GM23338 (cell line): ENCODE data around the gene DTD2. TPM values are rescaled to one million over a fixed set of nuclear protein-coding genes. Genes with fewer than 3 reads are reported as not detected.

Experiments
- ATAC-seq: fragments of 200-7000 bp; cut with Tn5 transposase; 3 replicates; pipeline ENCODE4 v1.9.1; 2020
- DNase-seq: peaks from one replicate; pipeline ENCODE4 v3.0.0-alpha.2; 2015; ENCODE audit warnings: low spot score
- H2AFZ ChIP-seq: fragments of 200-600 bp; sonication (generic); 2 replicates; pipeline ENCODE4 v1.8.0; 2016; ENCODE audit warnings: antibody characterized with exemption, mild to moderate bottlenecking, moderate library complexity
- H3F3A ChIP-seq: fragments of 200-600 bp; sonication (generic); replicated peaks from 2 replicates; pipeline ENCODE4 v1.8.0; 2017; ENCODE audit warnings: antibody characterized with exemption, mixed run types, low read depth
- H3K27ac ChIP-seq: fragments of 200-600 bp; sonication (generic); 2 replicates; pipeline ENCODE4 v1.6.1; 2016; ENCODE audit warnings: low read depth
- H3K27me3 ChIP-seq: fragments of 200-600 bp; sonication (generic); 2 replicates; pipeline ENCODE4 v1.8.0; 2016; ENCODE audit warnings: mild to moderate bottlenecking, mixed run types, moderate library complexity; ENCODE audit not compliant: insufficient read depth
- H3K36me3 ChIP-seq: fragments of 200-600 bp; sonication (generic); 2 replicates; pipeline ENCODE4 v1.8.0; 2016; ENCODE audit warnings: mild to moderate bottlenecking; ENCODE audit not compliant: insufficient read depth
- H3K4me1 ChIP-seq: fragments of 200-600 bp; sonication (generic); 2 replicates; pipeline ENCODE4 v1.8.0; 2016; ENCODE audit warnings: mild to moderate bottlenecking, moderate library complexity; ENCODE audit not compliant: insufficient read depth
- H3K4me2 ChIP-seq: fragments of 200-600 bp; sonication (generic); 2 replicates; pipeline ENCODE4 v1.7.1; 2017; ENCODE audit warnings: mixed run types
- H3K4me3 ChIP-seq: fragments of 200-600 bp; sonication (generic); 2 replicates; pipeline ENCODE4 v1.6.1; 2016; ENCODE audit warnings: mixed run types
- H3K79me2 ChIP-seq: fragments of 200-600 bp; sonication (generic); replicated peaks from 2 replicates; pipeline ENCODE4 v1.8.0; 2017; ENCODE audit warnings: mild to moderate bottlenecking; ENCODE audit not compliant: insufficient read depth
- H3K9me2 ChIP-seq: fragments of 200-600 bp; sonication (generic); 2 replicates; pipeline ENCODE4 v1.8.0; 2017; ENCODE audit not compliant: insufficient read depth
- H4K20me1 ChIP-seq: fragments of 200-600 bp; sonication (generic); replicated peaks from 2 replicates; pipeline ENCODE4 v1.8.0; 2017; ENCODE audit warnings: mild to moderate bottlenecking; ENCODE audit not compliant: insufficient read depth
- H3K27ac Mint-ChIP-seq: 2 replicates; pipeline ENCODE4 v1.8.0; 2020; ENCODE audit warnings: inconsistent platforms, mild to moderate bottlenecking, moderate library complexity, mixed read lengths
- H3K27me3 Mint-ChIP-seq: 3 replicates; pipeline ENCODE4 v1.8.0; 2022; ENCODE audit warnings: low read depth, mild to moderate bottlenecking, moderate library complexity, mixed read lengths, inconsistent platforms; ENCODE audit not compliant: insufficient read depth, poor library complexity
- H3K36me3 Mint-ChIP-seq: 3 replicates; pipeline ENCODE4 v1.8.0; 2021; ENCODE audit warnings: low read depth, mild to moderate bottlenecking, inconsistent platforms, moderate library complexity, mixed read lengths
- H3K4me1 Mint-ChIP-seq: 3 replicates; pipeline ENCODE4 v1.8.0; 2020; ENCODE audit warnings: mild to moderate bottlenecking, inconsistent platforms, mixed read lengths
- H3K4me3 Mint-ChIP-seq: 3 replicates; pipeline ENCODE4 v1.8.0; 2021; ENCODE audit warnings: moderate library complexity, mild to moderate bottlenecking, inconsistent platforms, mixed read lengths
- H3K9me3 Mint-ChIP-seq: 3 replicates; pipeline ENCODE4 v1.8.0; 2020; ENCODE audit warnings: moderate library complexity, mild to moderate bottlenecking, inconsistent platforms, mixed read lengths
- CREB1 ChIP-seq: fragments of 250-450 bp; sonication (Bioruptor Pico); IDR thresholded peaks from 2 replicates; pipeline ENCODE4 v1.5.0; 2020; ENCODE audit warnings: low read depth, mild to moderate bottlenecking, moderate library complexity
- EZH2 ChIP-seq: fragments of 200-600 bp; sonication (generic); IDR thresholded peaks from one replicate; pipeline ENCODE4 v1.8.0; 2017; ENCODE audit warnings: antibody characterized with exemption, mild to moderate bottlenecking, low read depth; ENCODE audit not compliant: unreplicated experiment
- JUNB ChIP-seq: IDR thresholded peaks from one replicate; pipeline ENCODE4 v1.6.1; 2016; ENCODE audit warnings: antibody characterized with exemption; ENCODE audit not compliant: unreplicated experiment
- NANOG ChIP-seq: IDR thresholded peaks from 2 replicates; pipeline ENCODE4 v1.6.1; 2016; ENCODE audit warnings: antibody characterized with exemption, borderline replicate concordance
- POLR2AphosphoS5 ChIP-seq: IDR thresholded peaks from 2 replicates; pipeline ENCODE4 v1.6.1; 2016; ENCODE audit warnings: antibody characterized with exemption, low read depth
- REST ChIP-seq: IDR thresholded peaks from one replicate; pipeline ENCODE4 v1.6.1; 2018; ENCODE audit warnings: antibody characterized with exemption; ENCODE audit not compliant: unreplicated experiment
- STAT1 ChIP-seq: IDR thresholded peaks from one replicate; pipeline ENCODE4 v1.6.1; 2016; ENCODE audit warnings: antibody characterized with exemption; ENCODE audit not compliant: unreplicated experiment
- ZNF114 ChIP-seq: fragments of 250-450 bp; sonication (Bioruptor Pico); IDR thresholded peaks from 2 replicates; pipeline ENCODE4 v1.5.0; 2020; ENCODE audit warnings: mild to moderate bottlenecking, moderate library complexity
- ZNF331 ChIP-seq: fragments of 250-450 bp; sonication (Bioruptor Pico); IDR thresholded peaks from 2 replicates; pipeline ENCODE4 v1.5.0; 2020; ENCODE audit warnings: low read depth, mild to moderate bottlenecking, moderate library complexity
- polyA plus RNA-seq: library from polyadenylated mRNA; unstranded; fragments of >200 nt; fragmentation: Nextera tagmentation; extraction: Ambion mirVana; gene quantifications from 2 replicates; pipeline ENCODE4 v1.2.1, GENCODE V29; 2016
- total RNA-seq: library from RNA; depleted of rRNA; stranded (reverse); fragments of >200 nt; shearing (Covaris generic); gene quantifications from 2 replicates; pipeline ENCODE4 v1.2.3, GENCODE V29; 2014
- TF ChIP-seq, protein P1 (sequence below), 2 experiments: fragments of 200-600 bp in 1 of 2; sonication (generic) in 1 of 2; conservative IDR thresholded peaks; 2 replicates each; pipeline versions ENCODE4 v1.5.1 to v1.6.1; 2016 to 2017; ENCODE audit warnings: antibody characterized with exemption in 2 of 2, low read depth in 2 of 2, mild to moderate bottlenecking in 2 of 2, moderate library complexity in 1 of 2
- TF ChIP-seq, protein P2 (sequence below): IDR thresholded peaks from 2 replicates; pipeline ENCODE4 v1.6.1; 2016; ENCODE audit warnings: antibody characterized with exemption

The DTD2 gene
- total and polyA plus RNA-seq, 2 experiments from 2014 or later: 6.3 to 37.5 TPM

DNA sequence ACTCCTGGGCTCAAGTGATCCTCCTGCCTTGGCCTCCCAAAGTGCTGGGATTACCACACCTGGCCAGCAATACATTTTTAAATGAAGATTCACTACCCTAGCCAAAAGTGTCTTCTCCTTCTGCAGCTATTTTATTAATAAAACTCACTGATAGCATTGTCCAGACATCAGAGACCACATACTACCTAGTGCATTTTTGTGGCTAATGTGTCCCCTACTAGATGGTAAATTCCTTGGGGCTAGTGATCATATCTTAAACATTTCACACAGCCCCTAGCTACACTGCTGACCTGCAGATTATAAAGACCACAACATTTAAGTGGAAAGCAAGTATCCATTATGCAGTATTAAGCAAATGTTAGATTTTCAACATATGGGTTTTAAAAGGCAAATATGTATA, 17.0 kb downstream of the DTD2 start:
- Histone ChIP-seq H3K4me1 (no peaks in the 10 kb centered on the region), H2AFZ (no peak overlapping the region), H3K27ac (no peak overlapping the region), H3K4me2 (no peak overlapping the region), H3K9me2 (no peaks in the 10 kb centered on the region; the same call in none of the 2 replicates), H3K4me3 (no peak overlapping the region), H3K36me3 (peaks cover 8% of the 10 kb centered on the region; the same call in 1 of the 2 replicates), H3F3A (no peaks in the 10 kb centered on the region), H3K27me3 (no peaks in the 10 kb centered on the region), H4K20me1 (no peaks in the 10 kb centered on the region), H3K79me2 (no peaks in the 10 kb centered on the region)
- no peaks in the 10 kb centered on the region for H3K27me3 Mint-ChIP-seq
- ATAC-seq: no peak
- no peak overlapping the region for H3K4me3 Mint-ChIP-seq
- peaks cover 22% of the 10 kb centered on the region for H3K9me3 Mint-ChIP-seq
- no peaks in the 10 kb centered on the region for H3K4me1 Mint-ChIP-seq
- H3K36me3 Mint-ChIP-seq: peaks cover 30% of the 10 kb centered on the region
- TF ChIP-seq REST: no peak
- no peak for TF ChIP-seq POLR2AphosphoS5
- no peak for TF ChIP-seq CREB1 (CRISPR knock-in tag)
- TF ChIP-seq STAT1: no peak
- TF ChIP-seq NANOG: no peak
- TF ChIP-seq EZH2: no peak
- TF ChIP-seq ZNF114 (CRISPR knock-in tag): no peak
- TF ChIP-seq, protein P1, sequence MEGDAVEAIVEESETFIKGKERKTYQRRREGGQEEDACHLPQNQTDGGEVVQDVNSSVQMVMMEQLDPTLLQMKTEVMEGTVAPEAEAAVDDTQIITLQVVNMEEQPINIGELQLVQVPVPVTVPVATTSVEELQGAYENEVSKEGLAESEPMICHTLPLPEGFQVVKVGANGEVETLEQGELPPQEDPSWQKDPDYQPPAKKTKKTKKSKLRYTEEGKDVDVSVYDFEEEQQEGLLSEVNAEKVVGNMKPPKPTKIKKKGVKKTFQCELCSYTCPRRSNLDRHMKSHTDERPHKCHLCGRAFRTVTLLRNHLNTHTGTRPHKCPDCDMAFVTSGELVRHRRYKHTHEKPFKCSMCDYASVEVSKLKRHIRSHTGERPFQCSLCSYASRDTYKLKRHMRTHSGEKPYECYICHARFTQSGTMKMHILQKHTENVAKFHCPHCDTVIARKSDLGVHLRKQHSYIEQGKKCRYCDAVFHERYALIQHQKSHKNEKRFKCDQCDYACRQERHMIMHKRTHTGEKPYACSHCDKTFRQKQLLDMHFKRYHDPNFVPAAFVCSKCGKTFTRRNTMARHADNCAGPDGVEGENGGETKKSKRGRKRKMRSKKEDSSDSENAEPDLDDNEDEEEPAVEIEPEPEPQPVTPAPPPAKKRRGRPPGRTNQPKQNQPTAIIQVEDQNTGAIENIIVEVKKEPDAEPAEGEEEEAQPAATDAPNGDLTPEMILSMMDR (conservative IDR thresholded peaks at IDR 0.05; ENCODE audit: low read depth in 2 of 2): no peak
- TF ChIP-seq JUNB: no peak
- TF ChIP-seq, protein P2, sequence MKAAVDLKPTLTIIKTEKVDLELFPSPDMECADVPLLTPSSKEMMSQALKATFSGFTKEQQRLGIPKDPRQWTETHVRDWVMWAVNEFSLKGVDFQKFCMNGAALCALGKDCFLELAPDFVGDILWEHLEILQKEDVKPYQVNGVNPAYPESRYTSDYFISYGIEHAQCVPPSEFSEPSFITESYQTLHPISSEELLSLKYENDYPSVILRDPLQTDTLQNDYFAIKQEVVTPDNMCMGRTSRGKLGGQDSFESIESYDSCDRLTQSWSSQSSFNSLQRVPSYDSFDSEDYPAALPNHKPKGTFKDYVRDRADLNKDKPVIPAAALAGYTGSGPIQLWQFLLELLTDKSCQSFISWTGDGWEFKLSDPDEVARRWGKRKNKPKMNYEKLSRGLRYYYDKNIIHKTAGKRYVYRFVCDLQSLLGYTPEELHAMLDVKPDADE: no peak
- no peak for TF ChIP-seq ZNF331 (CRISPR knock-in tag)
- DNase-seq: no peak
- no peak overlapping the region for H3K27ac Mint-ChIP-seq
